GM23338 (cell line): ENCODE measurements around the gene TIMP3. TPM values are rescaled to one million over a fixed set of nuclear protein-coding genes. Genes with fewer than 3 reads are reported as not detected.

Source experiments
- ATAC-seq: fragments of 200-7000 bp; cut with Tn5 transposase; 3 replicates; pipeline ENCODE4 v1.9.1; 2020
- DNase-seq: peaks from one replicate; pipeline ENCODE4 v3.0.0-alpha.2; 2015; ENCODE audit warnings: low spot score
- H2AFZ ChIP-seq: fragments of 200-600 bp; sonication (generic); 2 replicates; pipeline ENCODE4 v1.8.0; 2016; ENCODE audit warnings: antibody characterized with exemption, mild to moderate bottlenecking, moderate library complexity
- H3F3A ChIP-seq: fragments of 200-600 bp; sonication (generic); replicated peaks from 2 replicates; pipeline ENCODE4 v1.8.0; 2017; ENCODE audit warnings: antibody characterized with exemption, mixed run types, low read depth
- H3K27ac ChIP-seq: fragments of 200-600 bp; sonication (generic); 2 replicates; pipeline ENCODE4 v1.6.1; 2016; ENCODE audit warnings: low read depth
- H3K27me3 ChIP-seq: fragments of 200-600 bp; sonication (generic); 2 replicates; pipeline ENCODE4 v1.8.0; 2016; ENCODE audit warnings: mild to moderate bottlenecking, mixed run types, moderate library complexity; ENCODE audit not compliant: insufficient read depth
- H3K36me3 ChIP-seq: fragments of 200-600 bp; sonication (generic); 2 replicates; pipeline ENCODE4 v1.8.0; 2016; ENCODE audit warnings: mild to moderate bottlenecking; ENCODE audit not compliant: insufficient read depth
- H3K4me1 ChIP-seq: fragments of 200-600 bp; sonication (generic); 2 replicates; pipeline ENCODE4 v1.8.0; 2016; ENCODE audit warnings: mild to moderate bottlenecking, moderate library complexity; ENCODE audit not compliant: insufficient read depth
- H3K4me2 ChIP-seq: fragments of 200-600 bp; sonication (generic); 2 replicates; pipeline ENCODE4 v1.7.1; 2017; ENCODE audit warnings: mixed run types
- H3K4me3 ChIP-seq: fragments of 200-600 bp; sonication (generic); 2 replicates; pipeline ENCODE4 v1.6.1; 2016; ENCODE audit warnings: mixed run types
- H3K79me2 ChIP-seq: fragments of 200-600 bp; sonication (generic); replicated peaks from 2 replicates; pipeline ENCODE4 v1.8.0; 2017; ENCODE audit warnings: mild to moderate bottlenecking; ENCODE audit not compliant: insufficient read depth
- H3K9me2 ChIP-seq: fragments of 200-600 bp; sonication (generic); 2 replicates; pipeline ENCODE4 v1.8.0; 2017; ENCODE audit not compliant: insufficient read depth
- H4K20me1 ChIP-seq: fragments of 200-600 bp; sonication (generic); replicated peaks from 2 replicates; pipeline ENCODE4 v1.8.0; 2017; ENCODE audit warnings: mild to moderate bottlenecking; ENCODE audit not compliant: insufficient read depth
- H3K27ac Mint-ChIP-seq: 2 replicates; pipeline ENCODE4 v1.8.0; 2020; ENCODE audit warnings: inconsistent platforms, mild to moderate bottlenecking, moderate library complexity, mixed read lengths
- H3K27me3 Mint-ChIP-seq: 3 replicates; pipeline ENCODE4 v1.8.0; 2022; ENCODE audit warnings: low read depth, mild to moderate bottlenecking, moderate library complexity, mixed read lengths, inconsistent platforms; ENCODE audit not compliant: insufficient read depth, poor library complexity
- H3K36me3 Mint-ChIP-seq: 3 replicates; pipeline ENCODE4 v1.8.0; 2021; ENCODE audit warnings: low read depth, mild to moderate bottlenecking, inconsistent platforms, moderate library complexity, mixed read lengths
- H3K4me1 Mint-ChIP-seq: 3 replicates; pipeline ENCODE4 v1.8.0; 2020; ENCODE audit warnings: mild to moderate bottlenecking, inconsistent platforms, mixed read lengths
- H3K4me3 Mint-ChIP-seq: 3 replicates; pipeline ENCODE4 v1.8.0; 2021; ENCODE audit warnings: moderate library complexity, mild to moderate bottlenecking, inconsistent platforms, mixed read lengths
- H3K9me3 Mint-ChIP-seq: 3 replicates; pipeline ENCODE4 v1.8.0; 2020; ENCODE audit warnings: moderate library complexity, mild to moderate bottlenecking, inconsistent platforms, mixed read lengths
- EZH2phosphoT487 ChIP-seq: fragments of 200-600 bp; sonication (generic); IDR thresholded peaks from one replicate; pipeline ENCODE4 v1.8.1; 2018; ENCODE audit warnings: antibody characterized with exemption; ENCODE audit not compliant: unreplicated experiment
- JUNB ChIP-seq: IDR thresholded peaks from one replicate; pipeline ENCODE4 v1.6.1; 2016; ENCODE audit warnings: antibody characterized with exemption; ENCODE audit not compliant: unreplicated experiment
- NANOG ChIP-seq: IDR thresholded peaks from 2 replicates; pipeline ENCODE4 v1.6.1; 2016; ENCODE audit warnings: antibody characterized with exemption, borderline replicate concordance
- ZNF114 ChIP-seq: fragments of 250-450 bp; sonication (Bioruptor Pico); IDR thresholded peaks from 2 replicates; pipeline ENCODE4 v1.5.0; 2020; ENCODE audit warnings: mild to moderate bottlenecking, moderate library complexity
- ZNF331 ChIP-seq: fragments of 250-450 bp; sonication (Bioruptor Pico); IDR thresholded peaks from 2 replicates; pipeline ENCODE4 v1.5.0; 2020; ENCODE audit warnings: low read depth, mild to moderate bottlenecking, moderate library complexity
- polyA plus RNA-seq: library from polyadenylated mRNA; unstranded; fragments of >200 nt; fragmentation: Nextera tagmentation; extraction: Ambion mirVana; gene quantifications from 2 replicates; pipeline ENCODE4 v1.2.1, GENCODE V29; 2016
- total RNA-seq: library from RNA; depleted of rRNA; stranded (reverse); fragments of >200 nt; shearing (Covaris generic); gene quantifications from 2 replicates; pipeline ENCODE4 v1.2.3, GENCODE V29; 2014
- TF ChIP-seq, protein P1 (sequence below): fragments of 250-450 bp; sonication (Bioruptor Pico); IDR thresholded peaks from 2 replicates; pipeline ENCODE4 v1.5.0; 2020; ENCODE audit warnings: mild to moderate bottlenecking, moderate library complexity
- TF ChIP-seq, protein P2 (sequence below): IDR thresholded peaks from one replicate; pipeline ENCODE4 v1.6.1; 2018; ENCODE audit warnings: antibody characterized with exemption; ENCODE audit not compliant: unreplicated experiment

The TIMP3 gene
- total and polyA plus RNA-seq, 2 experiments from 2014 or later, result 1.4 to 4.3 TPM

- Mint-ChIP-seq H3K9me3 (no peaks in the 10 kb centered on the region), H3K36me3 (no peaks in the 10 kb centered on the region), H3K27me3 (peaks cover 5% of the 10 kb centered on the region), H3K4me1 (peaks cover 43% of the 10 kb centered on the region), H3K27ac (no peak overlapping the region), H3K4me3 (no peak overlapping the region)
- no peaks in the 10 kb centered on the region; the same call in 1 of the 2 replicates for H4K20me1 ChIP-seq
- no peak overlapping the region for H2AFZ ChIP-seq
- H3F3A ChIP-seq, result no peaks in the 10 kb centered on the region
- H3K4me2 ChIP-seq, result peak overlapping the region; percentile 33; the same call in 1 of the 2 replicates
- H3K27ac ChIP-seq, result peak overlapping the region; percentile 47; the same call in 1 of the 2 replicates
- no peaks in the 10 kb centered on the region for H3K36me3 ChIP-seq
- no peak overlapping the region for H3K4me3 ChIP-seq
- ATAC-seq (no peak), DNase-seq (peak; percentile 38)
- peaks cover 22% of the 10 kb centered on the region for H3K4me1 ChIP-seq
- peaks cover 9% of the 10 kb centered on the region; the same call in 1 of the 2 replicates for H3K9me2 ChIP-seq
- H3K27me3 ChIP-seq, result no peaks in the 10 kb centered on the region
- 0 out of 2 replicates have a peak, but pooled peaks cover 7% of the 10 kb centered on the region for H3K79me2 ChIP-seq
- no peak for TF ChIP-seq ZNF331 (CRISPR knock-in tag)
- TF ChIP-seq NANOG, result no peak
Measured at GRCh38 chr22:32814285-32814860, 12.9 kb downstream of the TIMP3 start.

DNA sequence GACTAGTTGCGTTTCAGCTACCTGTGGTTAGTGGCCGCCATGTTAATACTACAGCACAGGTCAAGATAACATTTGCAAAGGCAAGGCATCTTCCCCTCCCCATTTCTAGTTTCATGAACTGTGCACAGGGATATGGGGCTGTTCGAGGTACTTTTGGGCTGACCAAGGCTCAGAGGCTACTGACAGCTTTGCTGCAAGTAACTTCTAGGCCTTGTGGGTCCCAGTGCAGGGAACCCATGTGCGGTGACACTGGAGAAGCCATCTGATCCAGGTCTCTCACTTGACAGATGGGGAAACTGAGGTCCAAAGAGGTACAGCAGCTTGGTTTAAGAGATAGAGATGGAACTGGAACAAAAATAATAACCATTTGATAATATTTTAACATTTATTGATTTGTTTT lies 13.6 kb downstream of the TIMP3 start:
- no peaks in the 10 kb centered on the region for H3K36me3 Mint-ChIP-seq
- H3K27ac Mint-ChIP-seq, result no peak overlapping the region
- Histone ChIP-seq H2AFZ (no peak overlapping the region), H3F3A (no peaks in the 10 kb centered on the region), H4K20me1 (no peaks in the 10 kb centered on the region), H3K4me2 (no peak overlapping the region), H3K27ac (no peak overlapping the region), H3K79me2 (0 out of 2 replicates have a peak, but pooled peaks cover 5% of the 10 kb centered on the region), H3K9me2 (peaks cover 9% of the 10 kb centered on the region; the same call in 1 of the 2 replicates), H3K36me3 (no peaks in the 10 kb centered on the region), H3K27me3 (no peaks in the 10 kb centered on the region), H3K4me3 (no peak overlapping the region), H3K4me1 (peaks cover 22% of the 10 kb centered on the region)
- DNase-seq, result no peak
- ATAC-seq, result no peak
- H3K4me3 Mint-ChIP-seq, result no peak overlapping the region
- H3K9me3 Mint-ChIP-seq, result no peaks in the 10 kb centered on the region
- peaks cover 7% of the 10 kb centered on the region for H3K27me3 Mint-ChIP-seq
- H3K4me1 Mint-ChIP-seq, result peaks cover 46% of the 10 kb centered on the region
- TF ChIP-seq, protein P1, sequence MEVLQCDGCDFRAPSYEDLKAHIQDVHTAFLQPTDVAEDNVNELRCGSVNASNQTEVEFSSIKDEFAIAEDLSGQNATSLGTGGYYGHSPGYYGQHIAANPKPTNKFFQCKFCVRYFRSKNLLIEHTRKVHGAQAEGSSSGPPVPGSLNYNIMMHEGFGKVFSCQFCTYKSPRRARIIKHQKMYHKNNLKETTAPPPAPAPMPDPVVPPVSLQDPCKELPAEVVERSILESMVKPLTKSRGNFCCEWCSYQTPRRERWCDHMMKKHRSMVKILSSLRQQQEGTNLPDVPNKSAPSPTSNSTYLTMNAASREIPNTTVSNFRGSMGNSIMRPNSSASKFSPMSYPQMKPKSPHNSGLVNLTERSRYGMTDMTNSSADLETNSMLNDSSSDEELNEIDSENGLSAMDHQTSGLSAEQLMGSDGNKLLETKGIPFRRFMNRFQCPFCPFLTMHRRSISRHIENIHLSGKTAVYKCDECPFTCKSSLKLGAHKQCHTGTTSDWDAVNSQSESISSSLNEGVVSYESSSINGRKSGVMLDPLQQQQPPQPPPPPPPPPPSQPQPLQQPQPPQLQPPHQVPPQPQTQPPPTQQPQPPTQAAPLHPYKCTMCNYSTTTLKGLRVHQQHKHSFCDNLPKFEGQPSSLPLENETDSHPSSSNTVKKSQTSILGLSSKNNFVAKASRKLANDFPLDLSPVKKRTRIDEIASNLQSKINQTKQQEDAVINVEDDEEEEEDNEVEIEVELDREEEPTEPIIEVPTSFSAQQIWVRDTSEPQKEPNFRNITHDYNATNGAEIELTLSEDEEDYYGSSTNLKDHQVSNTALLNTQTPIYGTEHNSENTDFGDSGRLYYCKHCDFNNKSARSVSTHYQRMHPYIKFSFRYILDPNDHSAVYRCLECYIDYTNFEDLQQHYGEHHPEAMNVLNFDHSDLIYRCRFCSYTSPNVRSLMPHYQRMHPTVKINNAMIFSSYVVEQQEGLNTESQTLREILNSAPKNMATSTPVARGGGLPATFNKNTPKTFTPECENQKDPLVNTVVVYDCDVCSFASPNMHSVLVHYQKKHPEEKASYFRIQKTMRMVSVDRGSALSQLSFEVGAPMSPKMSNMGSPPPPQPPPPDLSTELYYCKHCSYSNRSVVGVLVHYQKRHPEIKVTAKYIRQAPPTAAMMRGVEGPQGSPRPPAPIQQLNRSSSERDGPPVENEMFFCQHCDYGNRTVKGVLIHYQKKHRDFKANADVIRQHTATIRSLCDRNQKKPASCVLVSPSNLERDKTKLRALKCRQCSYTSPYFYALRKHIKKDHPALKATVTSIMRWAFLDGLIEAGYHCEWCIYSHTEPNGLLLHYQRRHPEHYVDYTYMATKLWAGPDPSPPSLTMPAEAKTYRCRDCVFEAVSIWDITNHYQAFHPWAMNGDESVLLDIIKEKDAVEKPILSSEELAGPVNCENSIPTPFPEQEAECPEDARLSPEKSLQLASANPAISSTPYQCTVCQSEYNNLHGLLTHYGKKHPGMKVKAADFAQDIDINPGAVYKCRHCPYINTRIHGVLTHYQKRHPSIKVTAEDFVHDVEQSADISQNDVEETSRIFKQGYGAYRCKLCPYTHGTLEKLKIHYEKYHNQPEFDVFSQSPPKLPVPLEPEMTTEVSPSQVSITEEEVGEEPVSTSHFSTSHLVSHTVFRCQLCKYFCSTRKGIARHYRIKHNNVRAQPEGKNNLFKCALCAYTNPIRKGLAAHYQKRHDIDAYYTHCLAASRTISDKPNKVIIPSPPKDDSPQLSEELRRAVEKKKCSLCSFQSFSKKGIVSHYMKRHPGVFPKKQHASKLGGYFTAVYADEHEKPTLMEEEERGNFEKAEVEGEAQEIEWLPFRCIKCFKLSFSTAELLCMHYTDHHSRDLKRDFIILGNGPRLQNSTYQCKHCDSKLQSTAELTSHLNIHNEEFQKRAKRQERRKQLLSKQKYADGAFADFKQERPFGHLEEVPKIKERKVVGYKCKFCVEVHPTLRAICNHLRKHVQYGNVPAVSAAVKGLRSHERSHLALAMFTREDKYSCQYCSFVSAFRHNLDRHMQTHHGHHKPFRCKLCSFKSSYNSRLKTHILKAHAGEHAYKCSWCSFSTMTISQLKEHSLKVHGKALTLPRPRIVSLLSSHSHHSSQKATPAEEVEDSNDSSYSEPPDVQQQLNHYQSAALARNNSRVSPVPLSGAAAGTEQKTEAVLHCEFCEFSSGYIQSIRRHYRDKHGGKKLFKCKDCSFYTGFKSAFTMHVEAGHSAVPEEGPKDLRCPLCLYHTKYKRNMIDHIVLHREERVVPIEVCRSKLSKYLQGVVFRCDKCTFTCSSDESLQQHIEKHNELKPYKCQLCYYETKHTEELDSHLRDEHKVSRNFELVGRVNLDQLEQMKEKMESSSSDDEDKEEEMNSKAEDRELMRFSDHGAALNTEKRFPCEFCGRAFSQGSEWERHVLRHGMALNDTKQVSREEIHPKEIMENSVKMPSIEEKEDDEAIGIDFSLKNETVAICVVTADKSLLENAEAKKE (CRISPR knock-in tag), result no peak
- TF ChIP-seq EZH2phosphoT487, result no peak
- TF ChIP-seq, protein P2, sequence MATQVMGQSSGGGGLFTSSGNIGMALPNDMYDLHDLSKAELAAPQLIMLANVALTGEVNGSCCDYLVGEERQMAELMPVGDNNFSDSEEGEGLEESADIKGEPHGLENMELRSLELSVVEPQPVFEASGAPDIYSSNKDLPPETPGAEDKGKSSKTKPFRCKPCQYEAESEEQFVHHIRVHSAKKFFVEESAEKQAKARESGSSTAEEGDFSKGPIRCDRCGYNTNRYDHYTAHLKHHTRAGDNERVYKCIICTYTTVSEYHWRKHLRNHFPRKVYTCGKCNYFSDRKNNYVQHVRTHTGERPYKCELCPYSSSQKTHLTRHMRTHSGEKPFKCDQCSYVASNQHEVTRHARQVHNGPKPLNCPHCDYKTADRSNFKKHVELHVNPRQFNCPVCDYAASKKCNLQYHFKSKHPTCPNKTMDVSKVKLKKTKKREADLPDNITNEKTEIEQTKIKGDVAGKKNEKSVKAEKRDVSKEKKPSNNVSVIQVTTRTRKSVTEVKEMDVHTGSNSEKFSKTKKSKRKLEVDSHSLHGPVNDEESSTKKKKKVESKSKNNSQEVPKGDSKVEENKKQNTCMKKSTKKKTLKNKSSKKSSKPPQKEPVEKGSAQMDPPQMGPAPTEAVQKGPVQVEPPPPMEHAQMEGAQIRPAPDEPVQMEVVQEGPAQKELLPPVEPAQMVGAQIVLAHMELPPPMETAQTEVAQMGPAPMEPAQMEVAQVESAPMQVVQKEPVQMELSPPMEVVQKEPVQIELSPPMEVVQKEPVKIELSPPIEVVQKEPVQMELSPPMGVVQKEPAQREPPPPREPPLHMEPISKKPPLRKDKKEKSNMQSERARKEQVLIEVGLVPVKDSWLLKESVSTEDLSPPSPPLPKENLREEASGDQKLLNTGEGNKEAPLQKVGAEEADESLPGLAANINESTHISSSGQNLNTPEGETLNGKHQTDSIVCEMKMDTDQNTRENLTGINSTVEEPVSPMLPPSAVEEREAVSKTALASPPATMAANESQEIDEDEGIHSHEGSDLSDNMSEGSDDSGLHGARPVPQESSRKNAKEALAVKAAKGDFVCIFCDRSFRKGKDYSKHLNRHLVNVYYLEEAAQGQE, result no peak
- no peak for TF ChIP-seq ZNF114
- no peak for TF ChIP-seq NANOG
- TF ChIP-seq JUNB, result no peak
